ENCODE measurements around the gene SIAE. TPM values are rescaled to one million over a fixed set of nuclear protein-coding genes. Genes with fewer than 3 reads are reported as not detected.

SIAE gene
- total RNA-seq, 1 donor from 2014 or later = 8.8 TPM

DNA sequence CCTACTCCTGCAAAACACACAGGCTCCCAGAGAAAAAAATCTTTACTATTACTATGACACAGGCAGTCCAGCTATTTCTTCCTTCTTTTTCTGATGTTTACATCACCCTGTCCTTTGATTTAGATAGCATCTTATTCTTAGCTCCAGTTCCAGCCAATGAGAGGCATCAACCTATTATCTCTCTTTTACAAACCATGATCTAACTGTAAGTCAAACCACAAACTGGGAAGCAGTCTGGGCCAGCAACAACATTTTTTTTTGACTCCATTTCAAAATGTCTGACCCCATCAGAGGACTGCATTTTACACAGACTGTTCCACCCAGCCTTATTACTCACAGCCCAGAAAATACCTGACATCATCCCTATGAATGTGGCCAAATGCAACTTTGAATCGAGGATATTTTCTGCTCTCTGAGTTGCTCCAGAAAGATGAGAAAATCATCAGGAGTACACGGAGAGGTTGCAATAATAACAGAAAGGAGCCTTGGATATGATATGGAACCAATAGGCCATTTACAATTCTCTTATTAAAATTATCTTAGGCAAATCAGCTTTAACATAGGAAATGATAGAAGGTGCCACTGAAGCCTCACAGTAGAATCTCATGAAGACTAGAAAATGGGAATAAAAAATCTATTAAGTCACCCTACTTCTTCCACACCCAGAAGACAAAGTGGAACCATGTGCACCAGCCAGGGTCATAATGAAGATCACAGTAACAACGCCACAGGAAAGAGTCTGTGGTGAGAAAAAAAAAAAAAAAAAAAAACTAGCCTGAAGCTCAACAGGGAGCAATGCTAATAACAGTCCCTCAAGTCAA, 29.7 kb downstream of the SIAE start:
- no peak overlapping the region for H3K27ac Mint-ChIP-seq
- no peaks in the 10 kb centered on the region for H3K36me3 Mint-ChIP-seq
- DNase-seq (ENCODE audit: low spot score in 2 of 2, unreplicated experiment in 2 of 2) = no peak
- TF ChIP-seq CTCF (IDR thresholded peaks at IDR 0.05; ENCODE audit: unreplicated experiment) = no peak
- H3K4me3 Mint-ChIP-seq = no peak overlapping the region
- peaks cover 3% of the 10 kb centered on the region for H3K9me3 Mint-ChIP-seq
- no peaks in the 10 kb centered on the region for H3K27me3 Mint-ChIP-seq (ENCODE audit: low read depth)
- H3K4me1 Mint-ChIP-seq = peaks cover 5% of the 10 kb centered on the region

DNA sequence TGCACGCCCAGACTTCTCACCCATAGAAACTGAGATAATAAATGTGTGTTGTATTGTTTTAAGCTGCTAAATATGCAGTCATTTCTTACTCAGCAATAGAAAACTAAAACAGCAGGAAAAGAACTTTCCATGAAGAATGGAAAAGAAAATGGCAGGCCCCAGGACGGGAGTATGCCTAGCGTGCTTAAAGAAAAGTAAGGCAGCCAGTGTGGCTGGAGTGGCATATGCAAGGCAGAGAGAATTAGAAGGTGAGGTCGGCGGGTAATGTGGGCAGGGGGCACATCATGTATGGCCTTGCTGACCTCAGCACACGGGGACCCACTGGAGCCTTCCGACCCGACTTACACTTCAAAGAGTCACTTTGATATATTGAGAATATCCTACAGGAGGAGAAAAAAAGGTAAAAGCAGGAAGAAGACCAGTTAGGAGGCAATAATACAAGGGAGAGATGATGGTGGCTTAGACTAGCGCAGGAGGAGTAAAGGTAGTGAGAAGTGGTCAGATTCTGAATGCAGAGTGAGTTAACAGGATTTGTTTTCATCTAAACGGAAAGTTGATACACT, 30.4 kb downstream of the SIAE start:
- no peak overlapping the region for H3K4me3 Mint-ChIP-seq
- H3K27me3 Mint-ChIP-seq (ENCODE audit: low read depth) = no peaks in the 10 kb centered on the region
- peaks cover 3% of the 10 kb centered on the region for H3K9me3 Mint-ChIP-seq
- no peak for DNase-seq (ENCODE audit: low spot score in 2 of 2, unreplicated experiment in 2 of 2)
- no peak for TF ChIP-seq CTCF (IDR thresholded peaks at IDR 0.05; ENCODE audit: unreplicated experiment)
- peaks cover 2% of the 10 kb centered on the region for H3K36me3 Mint-ChIP-seq
- H3K4me1 Mint-ChIP-seq = peaks cover 5% of the 10 kb centered on the region
- H3K27ac Mint-ChIP-seq = no peak overlapping the region

GRCh38 chr11:124642628-124643027, 30.9 kb downstream of the SIAE start:
- TF ChIP-seq CTCF (IDR thresholded peaks at IDR 0.05; ENCODE audit: unreplicated experiment) = no peak
- H3K27me3 Mint-ChIP-seq (ENCODE audit: low read depth) = no peaks in the 10 kb centered on the region
- no peak overlapping the region for H3K4me3 Mint-ChIP-seq
- H3K27ac Mint-ChIP-seq = no peak overlapping the region
- H3K9me3 Mint-ChIP-seq = peaks cover 3% of the 10 kb centered on the region
- DNase-seq (ENCODE audit: low spot score in 2 of 2, unreplicated experiment in 2 of 2) = no peak
- peaks cover 5% of the 10 kb centered on the region for H3K4me1 Mint-ChIP-seq
- peaks cover 2% of the 10 kb centered on the region for H3K36me3 Mint-ChIP-seq

GRCh38 chr11:124640666-124641065, 32.9 kb downstream of the SIAE start:
- Mint-ChIP-seq H3K36me3 (peaks cover 2% of the 10 kb centered on the region), H3K4me1 (peaks cover 5% of the 10 kb centered on the region), H3K4me3 (no peak overlapping the region), H3K27me3 (ENCODE audit: low read depth) (no peaks in the 10 kb centered on the region), H3K27ac (no peak overlapping the region), H3K9me3 (peaks cover 3% of the 10 kb centered on the region)
- DNase-seq (ENCODE audit: low spot score in 2 of 2, unreplicated experiment in 2 of 2) = no peak
- no peak for TF ChIP-seq CTCF (IDR thresholded peaks at IDR 0.05; ENCODE audit: unreplicated experiment)

GRCh38 chr11:124639186-124639585, 34.4 kb downstream of the SIAE start:
- Mint-ChIP-seq H3K27me3 (ENCODE audit: low read depth) (no peaks in the 10 kb centered on the region), H3K27ac (no peak overlapping the region), H3K4me3 (no peak overlapping the region), H3K4me1 (peaks cover 2% of the 10 kb centered on the region), H3K9me3 (peaks cover 3% of the 10 kb centered on the region), H3K36me3 (peaks cover 6% of the 10 kb centered on the region)
- TF ChIP-seq CTCF (IDR thresholded peaks at IDR 0.05; ENCODE audit: unreplicated experiment) = no peak
- no peak for DNase-seq (ENCODE audit: low spot score in 2 of 2, unreplicated experiment in 2 of 2)

Measured in mesothelial cell of epicardium (in vitro differentiated cells).